Measurements from ENCODE around the gene DDAH1. TPM values are rescaled to one million over a fixed set of nuclear protein-coding genes. Genes with fewer than 3 reads are reported as not detected.
A peak's percentile ranks its signal among the peaks of the same experiment; 100 is the strongest.

DDAH1 gene
- total and polyA plus RNA-seq, 4 donors, result 25.8 to 42.7 (median 31.7) TPM

GRCh38 chr1:85339656-85340399, 125.1 kb downstream of the DDAH1 start:
- TF ChIP-seq RAD21 (IDR thresholded peaks at IDR 0.05) (no peak), FOXA2 (IDR thresholded peaks at IDR 0.05) (no peak), NR2F2 (IDR thresholded peaks at IDR 0.05) (no peak), JUND (IDR thresholded peaks at IDR 0.05) (no peak), MAX (IDR thresholded peaks at IDR 0.05) (no peak), FOXA1 (IDR thresholded peaks at IDR 0.05) (no peak), ATF3 (IDR thresholded peaks at IDR 0.05) (no peak), HNF4A (conservative IDR thresholded peaks at IDR 0.05) (no peak), GABPA (IDR thresholded peaks at IDR 0.05 in 1 of 2, conservative IDR thresholded peaks at IDR 0.05 in 1 of 2) (no peak), CTCF (IDR thresholded peaks at IDR 0.05; ENCODE audit: low read depth, low read length, missing input control) (no peak), TAF1 (conservative IDR thresholded peaks at IDR 0.05) (no peak), HNF4G (IDR thresholded peaks at IDR 0.05) (no peak), EGR1 (IDR thresholded peaks at IDR 0.05; ENCODE audit: low read depth in 2 of 2) (no peak), REST (IDR thresholded peaks at IDR 0.05) (no peak), YY1 (IDR thresholded peaks at IDR 0.05) (no peak), ZBTB33 (IDR thresholded peaks at IDR 0.05) (no peak), RXRA (IDR thresholded peaks at IDR 0.05) (no peak), SP1 (IDR thresholded peaks at IDR 0.05) (no peak)
- WGBS, result 81% methylated on average over 7 of the region's 7 CpGs
- H3K27me3 ChIP-seq (ENCODE audit: control insufficient read depth in 4 of 4, insufficient read depth in 4 of 4, low read length in 3 of 4), result no peaks in the 10 kb centered on the region
- H3K27ac ChIP-seq (ENCODE audit: low read depth in 1 of 2, low read length in 2 of 2), result peak overlapping the region; percentile 31 to 52
- H3K9me3 ChIP-seq (ENCODE audit: control insufficient read depth in 4 of 4, low read length in 3 of 4), result no peaks in the 10 kb centered on the region
- no peak overlapping the region for H3K9ac ChIP-seq (ENCODE audit: low read depth in 1 of 2, low read length in 2 of 2)
- DNase-seq (ENCODE audit: low spot score), result no peak
- H3K36me3 ChIP-seq (ENCODE audit: control insufficient read depth in 4 of 4, insufficient read depth in 3 of 4, low read depth in 1 of 4, low read length in 3 of 4), result no peaks in the 10 kb centered on the region
- no peak overlapping the region for H3K4me3 ChIP-seq (ENCODE audit: low read depth in 1 of 3, low read length in 3 of 3)
- peaks cover 0 to 11% (median 5%) of the 10 kb centered on the region in 4 donors for H3K4me1 ChIP-seq (ENCODE audit: control insufficient read depth in 4 of 4, insufficient read depth in 4 of 4, low read length in 3 of 4)
